ENCODE data around the gene ZKSCAN3. TPM values are rescaled to one million over a fixed set of nuclear protein-coding genes. Genes with fewer than 3 reads are reported as not detected.
"Not testable (repeated sequence)": the region's sequence is repeated elsewhere in the genome, so short reads cannot be mapped to it uniquely, and the experiment has no call there.

ZKSCAN3 gene
- total and polyA plus RNA-seq, 11 donors, result 1.5 to 7.9 (median 4.9) TPM

DNA sequence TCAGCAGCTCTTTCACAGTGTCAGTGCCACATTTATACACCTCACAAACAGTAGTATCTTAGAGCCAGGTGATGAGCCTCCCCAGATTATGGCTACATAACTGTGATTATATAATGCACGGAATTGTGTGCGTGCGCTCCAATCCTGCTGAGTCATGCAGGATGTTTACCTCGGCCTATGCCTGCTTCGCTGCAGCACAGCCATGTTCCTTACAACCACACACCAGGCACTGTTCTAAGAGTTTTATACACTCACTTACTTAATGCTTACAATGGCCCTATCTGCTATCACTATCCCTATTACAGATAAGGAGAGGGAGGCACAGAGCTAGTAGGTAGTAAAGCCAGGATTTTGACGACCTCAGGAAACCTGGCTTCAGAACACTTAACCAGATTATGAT is 7.3 kb downstream of the ZKSCAN3 start:
- Histone ChIP-seq H3K27me3 (no peaks in the 10 kb centered on the region), H3K4me3 (no peak overlapping the region), H3K27ac (peak overlapping the region in 1 of 12 donors; percentile 90), H3K36me3 (peaks cover 0 to 26% (median 15%) of the 10 kb centered on the region in 9 donors), H3K9me3 (no peaks in the 10 kb centered on the region), H3K4me1 (peaks cover 3 to 35% (median 23%) of the 10 kb centered on the region in 12 donors)
- TF ChIP-seq, protein P1, sequence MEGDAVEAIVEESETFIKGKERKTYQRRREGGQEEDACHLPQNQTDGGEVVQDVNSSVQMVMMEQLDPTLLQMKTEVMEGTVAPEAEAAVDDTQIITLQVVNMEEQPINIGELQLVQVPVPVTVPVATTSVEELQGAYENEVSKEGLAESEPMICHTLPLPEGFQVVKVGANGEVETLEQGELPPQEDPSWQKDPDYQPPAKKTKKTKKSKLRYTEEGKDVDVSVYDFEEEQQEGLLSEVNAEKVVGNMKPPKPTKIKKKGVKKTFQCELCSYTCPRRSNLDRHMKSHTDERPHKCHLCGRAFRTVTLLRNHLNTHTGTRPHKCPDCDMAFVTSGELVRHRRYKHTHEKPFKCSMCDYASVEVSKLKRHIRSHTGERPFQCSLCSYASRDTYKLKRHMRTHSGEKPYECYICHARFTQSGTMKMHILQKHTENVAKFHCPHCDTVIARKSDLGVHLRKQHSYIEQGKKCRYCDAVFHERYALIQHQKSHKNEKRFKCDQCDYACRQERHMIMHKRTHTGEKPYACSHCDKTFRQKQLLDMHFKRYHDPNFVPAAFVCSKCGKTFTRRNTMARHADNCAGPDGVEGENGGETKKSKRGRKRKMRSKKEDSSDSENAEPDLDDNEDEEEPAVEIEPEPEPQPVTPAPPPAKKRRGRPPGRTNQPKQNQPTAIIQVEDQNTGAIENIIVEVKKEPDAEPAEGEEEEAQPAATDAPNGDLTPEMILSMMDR (IDR thresholded peaks at IDR 0.05), result no peak
- no peak for TF ChIP-seq POLR2A (IDR thresholded peaks at IDR 0.05)
- WGBS, 4 donors, result 76 to 85% (median 80%) methylated on average over 6 of the region's 6 CpGs
- no peak for ATAC-seq
- no peak for DNase-seq
- intact Hi-C loops (cut with DNase I), result loop anchor here in 9 of 10 donors (2.0 to 10.0 kb wide), 12 partner anchors 75 to 1172 kb away; partner anchors contain the start of genes ZKSCAN4 (in 3 of the 9), ZSCAN26 (in 3 of the 9), NKAPL (in 2 of the 9) and ZKSCAN8 (in 2 of the 9)

DNA sequence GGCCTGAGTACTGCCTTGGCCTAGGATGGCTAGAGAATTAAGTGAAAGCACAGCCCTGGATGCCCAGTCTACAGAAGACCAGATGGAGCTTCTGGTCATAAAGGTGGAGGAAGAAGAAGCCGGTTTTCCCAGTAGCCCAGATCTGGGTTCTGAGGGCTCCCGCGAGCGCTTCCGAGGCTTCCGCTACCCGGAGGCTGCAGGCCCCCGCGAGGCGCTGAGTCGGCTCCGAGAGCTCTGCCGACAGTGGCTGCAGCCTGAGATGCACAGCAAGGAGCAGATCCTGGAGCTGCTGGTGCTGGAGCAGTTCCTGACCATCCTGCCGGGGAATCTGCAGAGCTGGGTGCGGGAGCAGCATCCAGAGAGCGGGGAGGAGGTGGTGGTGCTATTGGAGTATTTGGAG is 9.8 kb downstream of the ZKSCAN3 start:
- not testable (repeated sequence) for H3K27ac ChIP-seq, DNase-seq, H3K4me3 ChIP-seq, H3K9me3 ChIP-seq, ATAC-seq, H3K27me3 ChIP-seq
- Histone ChIP-seq H3K36me3 (peaks cover 0 to 51% (median 40%) of the 10 kb centered on the region in 9 donors), H3K4me1 (peaks cover 3 to 21% (median 17%) of the 10 kb centered on the region in 12 donors)
- intact Hi-C loops (cut with DNase I), result loop anchor here in 9 of 10 donors (5.0 to 10.0 kb wide), 10 partner anchors 77 to 1175 kb away; partner anchors contain the start of genes ZSCAN26 (in 3 of the 9), NKAPL (in 2 of the 9), ZKSCAN4 (in 2 of the 9) and ZKSCAN8 (in 2 of the 9)
- WGBS, 4 donors, result 93 to 99% (median 95%) methylated on average over 11 to 14 of the region's 16 CpGs

DNA sequence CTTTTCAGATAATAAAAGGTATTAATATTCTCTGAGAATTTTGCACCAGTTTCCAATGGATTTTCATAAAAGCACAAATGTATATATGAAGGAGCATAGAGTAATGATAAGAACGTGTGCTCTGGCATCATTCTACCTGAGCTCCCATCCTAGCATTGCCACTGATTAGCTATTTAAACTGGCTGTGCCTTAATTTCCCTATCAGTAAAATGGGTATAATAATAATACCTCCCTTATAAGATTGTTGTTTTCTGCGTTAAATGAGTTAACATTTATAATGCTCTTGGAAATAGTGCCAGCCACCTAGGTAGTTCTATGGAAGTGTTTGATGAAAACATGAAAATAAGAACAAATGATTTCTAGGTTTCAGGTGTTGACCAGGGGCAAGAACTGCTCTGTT is 11.2 kb downstream of the ZKSCAN3 start:
- H3K4me3 ChIP-seq, result no peak overlapping the region
- no peaks in the 10 kb centered on the region for H3K27me3 ChIP-seq
- 93 to 97% (median 95%) methylated on average over 2 of the region's 2 CpGs for WGBS, 4 donors
- peaks cover 0 to 65% (median 54%) of the 10 kb centered on the region in 9 donors for H3K36me3 ChIP-seq
- H3K9me3 ChIP-seq, result no peaks in the 10 kb centered on the region
- TF ChIP-seq, protein P1 (IDR thresholded peaks at IDR 0.05), result no peak
- TF ChIP-seq POLR2A (IDR thresholded peaks at IDR 0.05), result no peak
- peaks cover 0 to 9% (median 6%) of the 10 kb centered on the region in 12 donors for H3K4me1 ChIP-seq
- no peak overlapping the region for H3K27ac ChIP-seq
- intact Hi-C loops (cut with DNase I), result no loop called here
- DNase-seq (no peak), ATAC-seq (no peak)

DNA sequence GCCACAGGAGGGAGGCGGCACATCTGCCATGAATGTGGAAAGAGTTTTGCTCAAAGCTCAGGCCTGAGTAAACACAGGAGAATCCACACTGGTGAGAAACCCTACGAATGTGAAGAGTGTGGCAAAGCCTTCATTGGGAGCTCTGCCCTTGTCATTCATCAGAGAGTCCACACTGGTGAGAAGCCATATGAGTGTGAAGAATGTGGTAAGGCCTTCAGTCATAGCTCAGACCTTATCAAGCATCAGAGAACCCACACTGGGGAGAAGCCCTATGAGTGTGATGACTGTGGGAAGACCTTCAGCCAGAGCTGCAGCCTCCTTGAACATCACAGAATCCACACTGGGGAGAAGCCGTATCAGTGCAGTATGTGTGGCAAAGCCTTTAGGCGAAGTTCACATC is 15.8 kb downstream of the ZKSCAN3 start:
- 91 to 94% (median 92%) methylated on average over 4 of the region's 4 CpGs for WGBS, 4 donors
- ATAC-seq; intact Hi-C loops (cut with DNase I): not testable (repeated sequence)

DNA sequence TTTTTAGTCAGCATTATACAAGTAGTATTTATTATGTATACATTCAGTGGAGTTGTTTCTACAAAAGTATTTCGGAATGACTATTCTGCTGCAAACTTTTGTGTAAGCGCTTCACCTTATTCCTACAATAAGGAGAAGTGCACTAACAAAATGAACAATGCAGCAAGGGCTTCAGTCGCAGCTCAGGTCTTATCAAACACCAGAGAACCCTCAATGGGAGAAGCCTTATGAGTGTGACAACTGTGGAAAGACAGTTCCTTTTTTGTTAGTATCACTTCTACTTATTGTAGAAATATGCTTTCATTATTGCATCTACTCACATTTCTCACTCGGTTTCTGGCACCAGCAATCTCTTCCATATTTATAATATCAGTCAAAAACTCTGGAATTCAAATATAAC is 18.8 kb downstream of the ZKSCAN3 start:
- Histone ChIP-seq H3K4me3 (no peak overlapping the region), H3K27me3 (no peaks in the 10 kb centered on the region), H3K4me1 (no peaks in the 10 kb centered on the region), H3K36me3 (peaks cover 0 to 58% (median 34%) of the 10 kb centered on the region in 9 donors), H3K27ac (no peak overlapping the region), H3K9me3 (no peaks in the 10 kb centered on the region)
- ATAC-seq, result no peak
- 85 to 94% (median 90%) methylated on average over 4 of the region's 4 CpGs for WGBS, 4 donors
- TF ChIP-seq, protein P1 (IDR thresholded peaks at IDR 0.05), result no peak
- no peak for TF ChIP-seq POLR2A (IDR thresholded peaks at IDR 0.05)
- intact Hi-C loops (cut with DNase I), result no loop called here
- no peak for DNase-seq

More for the DNA sequence above, 15.8 kb downstream of the ZKSCAN3 start:
- H3K4me1 ChIP-seq, H3K9me3 ChIP-seq, DNase-seq, H3K27ac ChIP-seq, H3K27me3 ChIP-seq, H3K4me3 ChIP-seq: not testable (repeated sequence)
- peaks cover 0 to 85% (median 60%) of the 10 kb centered on the region in 9 donors for H3K36me3 ChIP-seq
